Fibroblast of skin of scalp (primary cell): Measurements from ENCODE around the gene IL34. TPM values are rescaled to one million over a fixed set of nuclear protein-coding genes. Genes with fewer than 3 reads are reported as not detected.
"Not testable (repeated sequence)": the region's sequence is repeated elsewhere in the genome, so short reads cannot be mapped to it uniquely, and the experiment has no call there.

Experiments
- DNase-seq: peaks from one replicate; pipeline ENCODE4 v3.0.0-alpha.2; 2013
- polyA plus RNA-seq, 2 experiments: library from polyadenylated mRNA; unstranded; fragments of 120-200 nt; gene quantifications; one replicate each; pipeline ENCODE4 v1.2.1, GENCODE V29; 2013; ENCODE audit not compliant: insufficient read length in 2 of 2

Gene IL34
- polyA plus RNA-seq (2013, experiment 1 of 2; ENCODE audit: insufficient read length), result 1.3 TPM
- polyA plus RNA-seq (2013, experiment 2 of 2; ENCODE audit: insufficient read length), result 1.5 TPM

DNA sequence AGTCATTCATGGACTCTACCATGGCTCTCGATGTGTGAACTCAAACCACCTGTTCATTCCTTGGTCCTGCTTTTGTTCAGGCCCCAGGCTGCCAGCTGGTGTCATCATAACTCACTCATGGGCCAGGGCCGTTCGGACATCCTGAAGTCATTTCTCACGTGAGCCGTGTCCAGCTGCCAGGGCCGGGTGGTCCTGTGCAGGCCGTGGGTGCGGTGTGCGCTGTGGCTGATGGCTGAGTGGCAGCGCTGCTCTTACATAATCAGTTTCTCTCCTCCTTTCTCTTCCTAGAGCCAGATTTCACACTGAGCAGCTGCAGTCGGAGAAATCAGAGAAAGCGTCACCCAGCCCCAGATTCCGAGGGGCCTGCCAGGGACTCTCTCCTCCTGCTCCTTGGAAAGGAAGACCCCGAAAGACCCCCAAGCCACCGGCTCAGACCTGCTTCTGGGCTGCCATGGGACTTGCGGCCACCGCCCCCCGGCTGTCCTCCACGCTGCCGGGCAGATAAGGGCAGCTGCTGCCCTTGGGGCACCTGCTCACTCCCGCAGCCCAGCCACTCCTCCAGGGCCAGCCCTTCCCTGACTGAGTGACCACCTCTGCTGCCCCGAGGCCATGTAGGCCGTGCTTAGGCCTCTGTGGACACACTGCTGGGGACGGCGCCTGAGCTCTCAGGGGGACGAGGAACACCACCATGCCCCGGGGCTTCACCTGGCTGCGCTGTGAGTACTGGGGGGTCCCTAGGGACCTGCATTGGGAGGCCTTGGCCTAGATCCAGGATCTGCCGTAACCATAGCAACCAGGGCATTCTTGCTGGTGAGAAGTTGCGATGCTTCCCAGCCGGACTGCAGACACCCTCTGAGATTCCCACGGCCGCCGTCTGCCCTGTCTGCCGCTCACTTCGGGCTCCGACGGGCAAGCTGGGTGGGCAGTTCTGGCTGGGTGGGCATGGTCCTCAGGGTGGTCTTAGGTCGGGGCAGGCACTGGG, at the start of gene IL34:
TSS of gene IL34 (plus strand) at position 300 of the 982 bp plus-strand sequence. CDS start at position 689, 389 bp downstream.
- no peak for DNase-seq

DNA sequence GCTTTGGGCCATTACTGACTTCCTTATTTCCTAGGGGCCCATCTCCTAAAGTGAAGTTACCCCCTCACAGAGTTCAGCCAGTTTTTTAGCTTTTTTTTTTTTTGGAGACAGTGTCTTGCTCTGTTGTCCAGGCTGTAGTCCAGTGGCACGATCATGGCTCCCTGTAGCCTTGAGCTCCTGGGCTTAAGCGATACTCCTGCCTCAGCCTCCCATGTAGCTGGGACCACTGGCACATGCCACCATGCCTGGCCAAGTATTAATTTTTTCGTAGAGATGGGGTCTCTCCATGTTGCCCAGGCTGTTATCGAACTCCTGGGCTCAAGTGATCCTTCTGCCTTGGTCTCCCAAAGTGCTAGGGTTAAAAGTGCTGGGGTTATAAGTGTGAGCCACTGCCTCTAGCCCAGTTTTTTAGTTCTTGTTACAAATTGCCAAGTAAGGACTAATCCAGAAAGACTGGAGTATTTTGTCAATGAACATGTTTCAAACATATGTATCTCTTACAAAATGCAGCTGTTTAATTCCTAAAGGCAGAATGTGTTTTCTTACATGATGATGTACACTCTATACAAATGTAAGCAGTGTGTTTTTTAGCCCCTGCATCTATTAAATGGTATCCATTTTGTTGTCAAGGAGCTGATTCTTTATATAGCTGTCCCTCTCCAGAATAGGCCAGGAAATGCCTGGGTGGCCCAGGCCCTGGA, 49.1 kb upstream of the IL34 start:
- no peak for DNase-seq

DNA sequence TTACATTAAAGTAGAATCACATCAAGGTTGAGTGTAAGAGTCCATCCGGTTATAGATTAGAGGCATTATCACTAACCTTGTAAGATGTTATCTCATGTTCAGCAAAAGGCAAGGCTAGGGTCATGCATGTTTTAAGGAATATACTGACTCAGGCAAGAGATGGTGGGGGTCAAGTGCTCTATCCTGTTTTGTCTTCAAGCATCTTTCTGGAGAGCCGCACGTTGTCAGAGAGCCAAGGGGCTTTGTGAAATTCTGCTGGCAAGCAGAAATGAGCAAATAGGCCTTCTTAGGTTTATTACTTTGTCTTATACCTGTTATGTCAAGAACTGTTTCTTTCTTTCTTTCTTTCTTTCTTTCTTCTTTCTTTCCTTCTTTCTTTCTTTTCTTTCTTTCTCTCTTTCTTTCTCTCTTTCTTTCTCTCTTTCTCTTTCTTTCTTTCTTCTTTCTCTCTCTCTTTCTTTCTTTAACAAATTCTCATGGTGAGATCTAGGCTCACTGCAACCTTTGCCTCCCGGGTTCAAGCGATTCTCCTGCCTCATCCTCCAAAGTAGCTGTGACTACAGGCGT, 47.3 kb upstream of the IL34 start:
- DNase-seq, result no peak

DNA sequence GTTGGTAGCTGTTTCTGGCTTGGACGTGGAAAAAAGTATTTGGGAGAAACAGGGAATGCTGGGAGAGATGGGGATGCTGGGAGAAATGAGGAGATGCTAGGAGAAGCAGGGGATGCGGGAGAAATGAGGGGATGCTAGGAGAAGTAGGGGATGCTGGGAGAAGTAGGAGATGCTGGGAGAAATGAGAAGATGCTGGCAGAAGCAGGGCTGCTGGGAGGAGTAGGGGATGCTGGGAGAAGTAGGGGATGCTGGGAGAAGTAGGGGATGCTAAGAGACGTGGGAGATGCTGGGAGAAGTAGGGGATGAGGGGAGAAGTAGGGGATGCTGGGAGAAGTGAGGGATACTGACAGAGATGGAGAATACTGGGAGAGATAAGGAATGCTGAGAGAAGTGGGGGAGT, 45.6 kb upstream of the IL34 start:
- DNase-seq, result no peak

DNA sequence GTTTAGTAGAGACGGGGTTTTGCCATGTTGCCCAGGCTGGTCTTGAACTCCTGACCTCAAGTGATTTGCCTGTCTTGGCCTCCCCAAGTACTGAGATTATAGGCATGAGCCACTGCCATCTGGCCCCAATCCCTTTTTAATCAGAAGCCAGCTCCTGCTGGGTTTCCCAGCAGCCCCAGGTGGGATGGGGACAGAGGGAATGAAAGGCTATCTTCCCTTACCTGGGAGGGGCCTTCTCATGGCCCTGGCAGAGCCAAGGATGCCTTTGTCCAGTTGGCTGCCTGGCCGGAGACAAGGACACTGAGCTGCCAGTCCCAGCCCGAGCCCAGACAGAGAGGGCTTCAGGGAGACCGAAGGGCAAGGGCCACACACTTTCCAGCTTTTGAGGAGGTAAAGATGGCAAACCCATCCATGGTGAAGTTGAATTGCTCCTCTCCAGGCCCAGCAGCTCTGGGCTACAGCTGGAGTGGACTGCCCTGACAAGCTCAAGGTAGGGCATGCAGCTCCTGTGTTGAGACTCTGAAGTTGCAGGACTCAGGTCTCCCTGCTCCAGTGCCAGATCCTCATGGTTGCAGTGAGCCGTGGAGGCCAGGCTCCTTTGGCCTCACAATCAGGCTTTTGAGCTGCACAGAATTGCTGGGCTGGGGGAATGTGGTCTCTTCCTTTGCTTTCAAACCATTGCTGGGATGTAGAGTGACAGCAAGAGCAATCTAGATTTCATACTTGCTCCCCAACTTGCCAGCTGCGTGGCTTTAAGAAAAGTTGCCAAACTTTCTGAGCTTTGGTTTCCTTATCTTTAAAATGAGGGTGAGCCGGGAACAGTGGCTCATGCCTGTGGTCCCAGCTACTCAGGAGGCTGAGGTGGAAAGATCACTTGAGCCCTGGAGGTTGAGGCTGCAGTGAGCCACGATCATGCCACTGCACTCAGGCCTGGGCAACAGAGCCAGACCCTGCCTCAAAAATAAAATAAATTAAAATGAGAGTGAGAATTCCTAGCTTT, 44.5 kb upstream of the IL34 start:
- DNase-seq, result no peak

DNA sequence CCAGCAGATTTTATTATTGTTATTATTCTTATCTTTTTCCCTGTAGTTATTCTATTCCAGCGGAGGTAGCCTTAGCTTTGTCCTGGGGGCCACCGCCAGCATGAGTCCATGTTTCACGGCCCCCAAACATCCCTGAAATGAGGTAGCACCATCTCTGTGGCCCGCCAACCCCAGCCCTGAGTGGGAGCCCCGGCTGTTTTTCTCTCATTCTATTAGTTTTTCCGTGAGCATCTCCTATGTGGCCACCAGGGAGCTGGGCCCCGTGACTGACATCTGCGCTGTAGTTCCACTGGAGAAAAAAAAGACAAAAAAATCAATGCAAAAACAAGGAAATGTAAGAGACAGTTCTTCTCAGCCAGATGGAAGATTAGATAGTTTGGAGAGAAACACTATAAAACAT, 43.5 kb upstream of the IL34 start:
- no peak for DNase-seq

DNA sequence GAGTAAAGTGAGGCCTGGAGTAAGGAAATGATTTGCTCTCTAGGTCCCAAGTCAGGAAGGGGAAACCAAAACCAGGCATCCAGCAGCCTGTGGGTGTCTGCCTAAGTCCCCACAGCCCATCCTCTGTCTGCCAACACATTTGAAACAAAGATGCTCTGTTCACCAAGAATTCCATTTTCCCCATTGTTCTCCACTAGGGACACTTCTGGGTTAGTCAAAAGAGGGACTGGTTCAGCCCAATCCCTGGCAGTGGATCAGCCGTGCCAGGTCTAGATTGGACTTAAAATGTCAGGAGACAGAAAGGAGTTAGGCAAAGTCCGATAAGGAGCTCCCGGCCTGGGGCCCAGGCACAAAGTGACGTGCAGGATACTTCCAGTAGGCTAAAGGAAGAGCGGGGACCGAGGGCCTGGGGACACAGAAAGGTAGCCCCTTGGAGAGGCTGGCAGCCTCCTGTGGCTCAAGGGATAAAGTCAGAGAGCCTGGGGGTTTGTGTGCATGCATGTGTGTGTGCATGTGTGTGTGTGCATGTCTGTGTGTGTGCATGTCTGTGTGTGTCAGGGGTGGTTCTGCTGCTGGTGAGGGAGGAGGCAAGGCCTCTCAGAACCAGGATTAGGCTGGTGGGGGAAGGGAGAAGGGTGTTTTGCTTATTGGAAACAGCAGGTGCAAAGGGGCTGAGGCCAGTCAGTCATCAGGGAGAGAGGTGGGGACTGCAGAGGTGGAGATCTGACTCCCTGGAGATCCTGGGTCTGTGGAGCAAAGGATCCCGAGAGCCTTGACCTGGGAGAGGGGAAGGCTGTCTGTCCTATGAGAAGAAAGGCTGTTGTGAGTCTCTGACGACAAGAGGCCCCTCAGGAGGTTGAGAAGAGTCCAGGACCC, 41.7 kb upstream of the IL34 start:
- no peak for DNase-seq

DNA sequence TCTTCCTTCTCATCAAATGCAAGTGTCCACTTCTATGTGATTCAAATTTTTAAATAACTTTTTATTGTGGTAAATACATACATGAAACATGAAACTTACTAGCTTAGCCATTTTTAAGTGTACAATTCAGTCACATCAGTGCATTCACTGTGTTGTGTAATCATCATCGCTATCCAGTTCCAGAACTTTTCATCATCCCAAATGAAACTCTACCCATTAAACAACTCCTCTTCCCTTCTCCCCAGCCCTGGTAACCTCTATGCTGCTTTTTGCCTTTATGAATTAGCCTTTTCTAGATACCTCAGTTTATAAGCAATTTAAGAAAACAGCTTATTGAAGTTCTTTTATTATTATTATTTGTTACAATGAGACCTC, 41.1 kb upstream of the IL34 start:
- DNase-seq, result no peak

DNA sequence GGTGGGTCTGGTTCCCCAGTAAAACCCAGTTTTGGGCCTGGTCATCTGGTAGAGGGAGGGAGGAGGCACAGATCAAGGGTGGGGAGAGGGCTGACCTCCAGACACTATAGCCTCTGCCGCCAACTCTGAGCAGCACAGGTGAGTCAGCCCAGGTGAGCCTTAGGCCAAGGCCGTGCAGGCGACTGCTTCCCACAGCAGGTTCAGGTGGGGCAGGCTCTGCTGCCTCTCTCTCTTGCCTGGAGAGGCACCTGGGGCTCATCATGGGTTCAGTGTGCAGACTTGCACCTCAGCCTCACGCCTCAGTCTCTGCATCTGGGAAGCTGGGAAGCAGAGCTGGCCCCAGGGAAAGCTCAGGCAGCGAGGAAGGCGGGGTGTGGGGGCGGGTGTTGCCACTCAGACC, 37.8 kb upstream of the IL34 start:
- DNase-seq, result no peak

DNA sequence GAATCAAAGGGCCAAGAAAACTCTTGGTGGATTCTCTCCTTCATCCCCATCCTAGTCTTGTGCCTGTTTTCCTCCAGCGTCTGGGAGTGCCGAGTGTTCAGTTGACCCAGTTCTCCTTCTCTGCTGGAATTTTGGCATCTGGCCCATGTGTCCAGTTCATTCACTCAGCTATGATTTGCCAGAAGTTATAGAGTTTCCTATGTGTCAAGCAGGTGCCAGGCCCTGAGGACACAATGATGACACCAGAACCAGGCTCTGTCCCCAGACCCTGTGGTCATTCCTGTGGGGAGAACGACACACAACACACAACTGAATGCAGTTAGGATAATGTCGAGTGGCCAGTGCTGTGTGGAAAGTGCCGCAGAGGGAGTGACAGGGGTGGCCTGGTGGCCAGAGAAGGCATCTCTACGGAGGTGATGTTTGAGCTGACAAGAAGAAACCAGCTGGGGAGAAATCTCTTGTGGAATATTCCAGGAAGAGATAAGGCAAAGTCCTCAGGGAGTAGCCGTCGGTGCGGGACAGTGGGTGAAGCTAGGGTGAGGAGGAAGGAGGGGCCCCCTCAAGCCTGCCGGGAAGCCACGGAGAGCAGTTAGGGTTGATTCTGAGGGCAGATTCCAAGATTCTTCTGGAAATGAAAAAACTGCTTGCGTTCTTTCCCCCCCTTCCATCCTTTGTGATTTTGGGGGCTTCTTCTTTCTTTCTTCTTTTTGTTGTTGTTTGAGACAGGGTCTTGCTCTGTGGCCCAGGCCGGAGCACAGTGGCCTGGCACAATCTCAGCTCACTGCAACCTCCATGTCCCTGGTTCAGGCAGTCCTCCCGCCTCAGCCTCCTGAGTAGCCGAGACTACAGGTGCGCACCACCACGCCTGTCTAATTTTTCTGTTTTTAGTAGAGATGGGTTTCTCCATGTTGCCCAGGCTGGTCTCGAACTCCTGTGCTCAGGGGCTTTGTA, 35.8 kb upstream of the IL34 start:
- DNase-seq, result no peak

DNA sequence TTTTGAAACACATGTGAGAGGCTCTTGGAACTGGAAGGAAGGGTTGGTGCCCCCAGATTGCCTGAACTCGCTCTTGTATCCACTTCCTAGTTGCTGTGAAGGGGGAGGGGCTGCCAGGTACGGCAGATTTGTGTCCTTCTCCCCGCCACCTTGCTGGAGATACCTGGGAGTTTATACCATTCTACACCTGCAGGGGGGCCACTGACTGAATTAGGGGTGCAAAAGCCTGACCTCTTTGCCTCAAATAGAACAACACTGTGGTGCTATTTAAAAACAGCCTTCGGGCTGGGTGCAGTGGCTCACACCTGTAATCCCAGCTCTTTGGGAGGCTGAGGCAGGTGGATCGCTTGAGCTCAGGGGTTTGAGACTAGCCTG, 35.1 kb upstream of the IL34 start:
- no peak for DNase-seq

DNA sequence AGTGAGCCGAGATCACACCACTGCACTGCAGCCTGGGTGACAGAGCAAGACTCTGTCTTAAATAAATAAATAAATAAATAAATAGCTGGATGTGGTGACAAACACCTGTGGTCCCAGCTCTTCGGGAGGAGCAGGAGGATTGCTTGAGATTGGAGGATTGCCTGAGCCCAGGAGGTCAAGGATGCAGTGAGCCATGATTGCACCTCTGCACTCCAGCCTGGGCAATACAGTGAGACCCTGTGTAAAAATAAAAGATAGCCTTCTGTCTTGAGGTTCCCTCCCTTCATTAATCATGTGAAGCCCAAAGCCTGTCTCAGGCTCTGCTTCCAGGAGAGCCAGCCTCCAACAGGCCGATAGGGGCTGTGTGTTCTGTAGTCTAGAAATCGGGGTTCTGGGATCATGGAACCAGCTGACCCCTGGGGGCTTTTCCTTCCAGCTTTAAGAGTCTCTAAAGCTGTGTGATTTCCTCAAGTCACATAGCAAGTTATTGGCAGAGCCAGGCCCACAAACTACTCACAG, 34.5 kb upstream of the IL34 start:
- DNase-seq, result no peak

DNA sequence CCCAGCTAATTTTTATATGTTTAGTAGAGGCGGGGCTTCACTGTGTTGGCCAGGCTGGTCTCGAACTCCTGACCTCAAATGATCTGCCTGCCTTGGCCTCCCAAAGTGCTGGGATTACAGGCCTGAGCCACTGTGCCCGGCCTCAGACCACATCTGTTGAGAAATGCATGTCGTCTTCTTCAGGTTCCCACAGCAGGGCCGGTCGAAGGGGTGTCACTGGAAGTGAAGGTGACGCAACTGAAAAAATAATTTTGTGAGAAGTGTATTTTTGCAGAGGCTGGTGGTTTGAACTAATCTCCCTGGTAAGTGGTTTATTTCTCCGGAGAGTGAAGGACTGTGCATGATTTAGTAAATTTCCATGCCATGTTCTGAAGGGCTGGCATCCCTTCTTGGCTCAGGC, 33.4 kb upstream of the IL34 start:
- DNase-seq, result no peak

DNA sequence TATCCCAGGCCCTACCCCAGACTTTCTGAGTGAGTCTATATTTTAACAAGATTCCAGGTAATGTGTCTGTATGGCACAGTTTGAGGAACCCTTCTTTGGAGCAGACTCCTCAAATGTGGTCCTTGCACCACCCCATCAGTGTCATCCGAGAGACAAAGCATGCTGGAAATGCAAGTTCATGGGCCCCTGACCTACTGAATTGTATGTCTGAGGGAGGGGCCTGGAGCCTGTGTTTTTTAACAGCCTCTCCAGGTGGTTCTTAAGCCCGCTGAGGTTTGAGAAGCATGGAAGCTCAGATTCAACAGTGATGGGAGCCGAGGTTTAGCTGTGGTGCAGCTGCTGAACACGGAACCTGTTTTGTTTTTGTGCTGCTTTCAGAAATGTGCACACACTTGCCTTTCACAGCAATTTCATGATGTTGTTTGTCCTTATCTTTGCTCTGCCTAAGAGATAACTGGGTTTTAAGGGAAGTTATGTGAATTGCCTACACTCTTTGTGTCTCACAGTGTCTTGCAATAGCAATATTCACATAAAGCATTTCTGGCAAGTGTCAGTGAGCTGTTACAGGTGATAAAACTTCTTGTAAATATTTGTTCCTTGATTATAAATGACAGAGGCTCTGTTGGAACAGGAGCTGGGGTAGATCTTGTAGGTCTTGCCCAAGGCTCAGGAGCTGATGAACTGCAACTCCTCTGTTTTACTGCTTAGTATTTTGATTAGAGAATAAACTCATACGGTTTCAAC, 32.0 kb upstream of the IL34 start:
- no peak for DNase-seq

DNA sequence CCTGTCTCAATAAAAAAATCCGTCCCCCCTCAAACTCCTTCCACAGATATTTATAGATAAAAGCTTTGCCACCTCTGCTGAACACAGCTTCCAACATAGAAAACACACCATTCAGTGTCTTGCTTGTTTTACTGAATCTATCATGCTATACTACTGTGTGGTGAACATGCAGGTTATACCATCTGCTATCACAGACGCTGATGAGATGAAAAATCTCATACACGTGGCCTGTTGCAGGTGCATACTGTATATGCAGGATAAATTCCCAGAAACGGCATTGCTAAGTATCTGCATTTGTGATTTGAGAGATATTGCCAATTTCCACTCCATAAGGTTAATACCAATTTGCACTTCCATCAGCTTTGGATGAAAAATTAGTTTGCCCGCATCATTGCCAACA, 30.4 kb upstream of the IL34 start:
- no peak for DNase-seq

DNA sequence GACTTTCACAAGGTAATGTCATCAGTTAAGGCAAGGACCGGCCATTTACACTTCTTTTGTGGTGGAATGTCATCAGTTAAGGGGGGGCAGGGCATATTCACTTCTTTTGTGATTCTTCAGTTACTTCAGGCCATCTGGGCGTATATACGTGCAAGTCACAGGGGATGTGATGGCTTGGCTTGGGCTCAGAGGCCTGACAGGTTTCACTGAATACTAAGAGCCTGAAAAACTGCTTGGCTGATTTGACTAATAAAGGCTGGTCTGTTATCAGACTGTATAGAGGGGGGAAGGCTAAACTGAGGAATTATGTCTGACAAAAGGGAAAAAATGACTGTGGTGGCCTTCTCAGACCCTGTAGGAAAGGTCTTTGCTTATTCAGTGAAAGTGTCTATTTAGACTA, 24.5 kb upstream of the IL34 start:
- not testable (repeated sequence) for DNase-seq

DNA sequence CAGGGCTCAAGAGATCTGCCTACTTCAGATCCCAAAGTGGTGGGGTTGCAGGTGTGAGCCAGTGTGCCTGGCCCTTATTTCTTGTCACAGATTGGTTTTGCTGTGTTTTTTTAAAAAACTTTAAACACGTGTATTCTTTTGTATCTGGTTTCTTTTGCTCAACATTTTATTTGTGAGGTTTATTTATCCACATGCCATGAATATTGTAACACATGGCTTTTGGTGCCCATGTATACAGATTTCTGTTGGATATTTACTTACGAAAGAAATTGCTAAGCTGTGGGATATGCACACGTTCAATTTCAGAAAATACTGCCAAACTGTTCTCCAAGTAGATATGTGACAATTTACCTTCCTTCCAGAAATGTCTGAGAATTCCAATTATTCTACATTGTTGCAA, 18.7 kb upstream of the IL34 start:
- no peak for DNase-seq

DNA sequence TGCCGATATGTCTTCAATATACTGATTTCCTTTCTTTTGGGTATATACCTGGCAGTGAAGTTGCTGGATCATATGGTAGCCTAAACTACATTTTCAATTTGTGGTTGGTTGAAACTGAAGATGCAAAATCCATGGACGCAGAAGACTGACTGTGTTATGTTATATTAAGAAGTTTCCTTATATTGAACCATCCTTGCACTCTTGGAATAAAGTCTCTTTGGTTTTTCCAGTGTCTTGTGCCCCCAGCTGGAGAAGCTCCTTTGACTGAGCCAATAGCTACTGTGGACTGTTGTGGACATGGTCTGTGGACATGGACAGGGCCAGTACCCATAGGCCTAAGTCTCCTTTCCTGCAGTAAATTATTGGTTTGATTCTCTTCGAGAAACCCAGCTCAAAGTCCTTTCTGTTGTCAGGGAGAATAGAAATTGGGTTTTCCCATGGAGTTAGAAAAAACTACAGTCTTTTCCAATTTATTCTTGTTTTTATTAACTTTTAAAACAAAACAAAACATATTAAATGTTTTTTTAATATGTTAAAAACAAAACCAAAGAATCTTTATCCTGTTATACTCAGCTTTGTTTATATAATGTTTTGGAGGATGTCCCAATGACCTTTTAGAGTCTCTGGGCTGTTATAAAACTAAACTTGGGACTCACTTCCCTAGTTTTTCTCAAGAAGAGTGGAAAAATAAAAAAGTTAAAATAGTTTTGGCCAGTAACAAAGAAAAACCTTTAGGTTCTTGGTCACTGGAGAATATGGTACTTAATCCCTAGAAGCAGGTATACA, 15.2 kb upstream of the IL34 start:
- DNase-seq, result no peak
